NB4 (cell line): Measurements from ENCODE around the gene FTSJ1.

Experiments
- CTCF ChIP-seq: IDR thresholded peaks from one replicate; pipeline ENCODE4 v1.5.1; 2012; ENCODE audit warnings: low read depth, low read length
- MAX ChIP-seq: IDR thresholded peaks from 2 replicates; pipeline ENCODE4 v1.6.1; 2011; ENCODE audit warnings: low read depth, low read length
- POLR2A ChIP-seq: IDR thresholded peaks from 2 replicates; pipeline ENCODE4 v1.6.1; 2011; ENCODE audit warnings: mild to moderate bottlenecking; ENCODE audit not compliant: insufficient read length; ENCODE audit errors: extremely low read depth

GRCh38 chrX:48491809-48492208 lies 15.8 kb downstream of the FTSJ1 start:
- no peak for TF ChIP-seq CTCF
- TF ChIP-seq POLR2A: no peak
- no peak for TF ChIP-seq MAX
